Activated CD4-positive, alpha-beta T cell treated with anti-CD3 and anti-CD28 coated beads, Interleukin-2, amount 10 ng/mL, durations not matched to agents 24 days and 14 days (primary cell): ENCODE results near the gene MAGED4. TPM values are rescaled to one million over a fixed set of nuclear protein-coding genes. Genes with fewer than 3 reads are reported as not detected.
"Not testable (repeated sequence)": the region's sequence is repeated elsewhere in the genome, so short reads cannot be mapped to it uniquely, and the experiment has no call there.

Experiments
- DNase-seq: peaks from one replicate; pipeline ENCODE4 v3.0.0; 2022
- H3K27ac Mint-ChIP-seq: one replicate; pipeline ENCODE4 v1.8.0; 2022; ENCODE audit warnings: mild to moderate bottlenecking, mixed read lengths
- H3K27me3 Mint-ChIP-seq: one replicate; pipeline ENCODE4 v1.8.0; 2022; ENCODE audit warnings: mixed read lengths
- H3K36me3 Mint-ChIP-seq: one replicate; pipeline ENCODE4 v1.8.0; 2022; ENCODE audit warnings: low read depth, mild to moderate bottlenecking, mixed read lengths
- H3K4me1 Mint-ChIP-seq: one replicate; pipeline ENCODE4 v1.8.0; 2021; ENCODE audit warnings: mixed read lengths
- H3K4me3 Mint-ChIP-seq: one replicate; pipeline ENCODE4 v1.8.0; 2022; ENCODE audit warnings: mild to moderate bottlenecking, moderate library complexity, mixed read lengths
- H3K9me3 Mint-ChIP-seq: one replicate; pipeline ENCODE4 v1.8.0; 2021; ENCODE audit warnings: mixed read lengths
- intact Hi-C: fragments of 100-400 bp; cut with micrococcal nuclease; formaldehyde crosslinking; loops from one replicate; pipeline ENCODE4 v1.15.1; 2023
- total RNA-seq: library from RNA; stranded (reverse); gene quantifications from 2 replicates; pipeline ENCODE4 v1.2.3, GENCODE V29; 2022

The MAGED4 gene, protein sequence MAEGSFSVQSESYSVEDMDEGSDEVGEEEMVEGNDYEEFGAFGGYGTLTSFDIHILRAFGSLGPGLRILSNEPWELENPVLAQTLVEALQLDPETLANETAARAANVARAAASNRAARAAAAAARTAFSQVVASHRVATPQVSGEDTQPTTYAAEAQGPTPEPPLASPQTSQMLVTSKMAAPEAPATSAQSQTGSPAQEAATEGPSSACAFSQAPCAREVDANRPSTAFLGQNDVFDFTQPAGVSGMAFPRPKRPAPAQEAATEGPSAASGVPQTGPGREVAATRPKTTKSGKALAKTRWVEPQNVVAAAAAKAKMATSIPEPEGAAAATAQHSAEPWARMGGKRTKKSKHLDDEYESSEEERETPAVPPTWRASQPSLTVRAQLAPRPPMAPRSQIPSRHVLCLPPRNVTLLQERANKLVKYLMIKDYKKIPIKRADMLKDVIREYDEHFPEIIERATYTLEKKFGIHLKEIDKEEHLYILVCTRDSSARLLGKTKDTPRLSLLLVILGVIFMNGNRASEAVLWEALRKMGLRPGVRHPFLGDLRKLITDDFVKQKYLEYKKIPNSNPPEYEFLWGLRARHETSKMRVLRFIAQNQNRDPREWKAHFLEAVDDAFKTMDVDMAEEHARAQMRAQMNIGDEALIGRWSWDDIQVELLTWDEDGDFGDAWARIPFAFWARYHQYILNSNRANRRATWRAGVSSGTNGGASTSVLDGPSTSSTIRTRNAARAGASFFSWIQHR
- total RNA-seq: not detected in 2 replicates

- H3K4me3 Mint-ChIP-seq, intact Hi-C loops, H3K27ac Mint-ChIP-seq, H3K9me3 Mint-ChIP-seq, H3K27me3 Mint-ChIP-seq, H3K36me3 Mint-ChIP-seq, DNase-seq, H3K4me1 Mint-ChIP-seq: not testable (repeated sequence)
These were observed at the start of gene MAGED4 for GRCh38 chrX:52184440-52185077. MAGED4 (plus strand) TSS chrX:52184888; CDS start chrX:52185923, 1,035 bp downstream.

DNA sequence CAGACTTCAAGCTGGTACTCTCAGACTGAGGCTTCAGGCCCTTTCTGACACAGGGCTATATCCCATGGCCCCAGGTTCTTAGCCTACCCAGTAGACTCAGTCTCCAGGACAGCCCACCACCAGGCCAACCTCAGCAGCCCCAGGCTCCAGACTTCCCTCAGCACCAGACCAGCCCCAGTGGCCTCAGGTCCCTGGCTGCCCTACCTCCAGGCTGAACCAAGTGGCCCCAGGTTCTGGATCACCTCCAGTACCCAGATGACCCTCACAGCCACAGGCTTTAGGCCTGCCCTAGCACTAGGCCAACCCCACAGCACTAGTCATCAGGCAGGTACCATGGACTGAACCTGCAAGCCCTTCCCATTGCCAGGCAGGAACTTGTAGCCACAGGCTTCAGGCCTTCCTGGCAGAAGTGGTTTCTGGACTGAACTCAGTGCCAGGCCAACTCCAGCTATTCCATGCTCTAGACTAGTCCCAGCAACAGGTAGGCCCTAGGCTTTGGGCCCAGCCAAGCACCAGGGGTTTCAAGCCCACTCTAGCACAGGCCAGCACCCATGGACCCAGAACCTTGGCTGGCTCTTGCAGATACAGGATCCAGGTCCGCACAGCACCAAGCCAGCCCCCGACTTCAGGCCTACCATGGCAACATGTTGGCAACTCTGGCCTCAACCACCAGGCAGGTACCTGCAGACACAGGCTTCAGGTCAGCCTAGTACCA is 45.7 kb upstream of the MAGED4 start:
- Mint-ChIP-seq H3K27me3 (no peaks in the 10 kb centered on the region), H3K27ac (no peak overlapping the region), H3K9me3 (no peaks in the 10 kb centered on the region), H3K4me1 (no peaks in the 10 kb centered on the region), H3K36me3 (no peaks in the 10 kb centered on the region), H3K4me3 (no peak overlapping the region)
- DNase-seq: no peak
- intact Hi-C loops: no loop called here

- H3K4me1 Mint-ChIP-seq: no peaks in the 10 kb centered on the region
- no peaks in the 10 kb centered on the region for H3K9me3 Mint-ChIP-seq
- intact Hi-C loops: no loop called here
- H3K4me3 Mint-ChIP-seq: no peak overlapping the region
- no peaks in the 10 kb centered on the region for H3K36me3 Mint-ChIP-seq
- H3K27me3 Mint-ChIP-seq: no peaks in the 10 kb centered on the region
- H3K27ac Mint-ChIP-seq: no peak overlapping the region
- DNase-seq: no peak
These were observed 45.2 kb upstream of the MAGED4 start for GRCh38 chrX:52139545-52139895.

- intact Hi-C loops: no loop called here
- DNase-seq: no peak
- no peak overlapping the region for H3K27ac Mint-ChIP-seq
- H3K27me3 Mint-ChIP-seq: no peaks in the 10 kb centered on the region
- H3K36me3 Mint-ChIP-seq: no peaks in the 10 kb centered on the region
- H3K4me1 Mint-ChIP-seq: no peaks in the 10 kb centered on the region
- H3K4me3 Mint-ChIP-seq: no peak overlapping the region
- no peaks in the 10 kb centered on the region for H3K9me3 Mint-ChIP-seq
These were observed 44.7 kb upstream of the MAGED4 start for GRCh38 chrX:52140020-52140419.

GRCh38 chrX:52150667-52151066 is 34.0 kb upstream of the MAGED4 start:
- H3K36me3 Mint-ChIP-seq, DNase-seq, intact Hi-C loops, H3K4me3 Mint-ChIP-seq, H3K9me3 Mint-ChIP-seq, H3K27me3 Mint-ChIP-seq, H3K27ac Mint-ChIP-seq, H3K4me1 Mint-ChIP-seq: not testable (repeated sequence)

GRCh38 chrX:52160140-52160539 is 24.5 kb upstream of the MAGED4 start:
- intact Hi-C loops, H3K27ac Mint-ChIP-seq, H3K4me3 Mint-ChIP-seq: not testable (repeated sequence)

GRCh38 chrX:52166840-52167239 is 17.8 kb upstream of the MAGED4 start:
- intact Hi-C loops: no loop called here
- Mint-ChIP-seq H3K4me1 (no peaks in the 10 kb centered on the region), H3K27me3 (peaks cover 5% of the 10 kb centered on the region), H3K27ac (no peak overlapping the region), H3K9me3 (no peaks in the 10 kb centered on the region), H3K36me3 (no peaks in the 10 kb centered on the region), H3K4me3 (no peak overlapping the region)
- no peak for DNase-seq

More at GRCh38 chrX:52160140-52160539, 24.5 kb upstream of the MAGED4 start:
- H3K9me3 Mint-ChIP-seq, H3K4me1 Mint-ChIP-seq, H3K36me3 Mint-ChIP-seq, H3K27me3 Mint-ChIP-seq, DNase-seq: not testable (repeated sequence)

DNA sequence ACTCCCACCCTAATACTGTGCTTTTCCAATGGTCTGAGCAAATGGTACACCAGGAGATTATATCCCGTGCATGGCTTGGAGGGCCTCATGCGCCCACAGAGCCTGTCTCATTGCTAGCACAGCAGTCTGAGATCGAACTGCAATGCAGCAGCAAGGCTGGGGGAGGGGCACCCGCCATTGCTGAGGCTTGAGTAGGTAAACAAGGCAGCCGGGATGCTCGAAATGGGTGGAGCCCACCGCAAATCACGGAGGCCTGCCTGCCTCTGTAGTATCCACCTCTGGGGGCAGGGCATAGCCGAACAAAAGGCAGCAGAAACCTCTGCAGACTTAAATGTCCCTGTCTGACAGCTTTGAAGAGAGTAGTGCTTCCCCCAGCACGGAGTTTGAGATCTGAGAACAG is 13.6 kb upstream of the MAGED4 start:
- H3K4me1 Mint-ChIP-seq, H3K36me3 Mint-ChIP-seq, H3K4me3 Mint-ChIP-seq, H3K9me3 Mint-ChIP-seq, H3K27me3 Mint-ChIP-seq, H3K27ac Mint-ChIP-seq, DNase-seq, intact Hi-C loops: not testable (repeated sequence)

GRCh38 chrX:52185078-52185453 is 378 bp downstream of the MAGED4 start:
- H3K27me3 Mint-ChIP-seq, H3K9me3 Mint-ChIP-seq, H3K27ac Mint-ChIP-seq, H3K36me3 Mint-ChIP-seq, H3K4me3 Mint-ChIP-seq, H3K4me1 Mint-ChIP-seq, DNase-seq, intact Hi-C loops: not testable (repeated sequence)

GRCh38 chrX:52211405-52211804 is 26.7 kb downstream of the MAGED4 start:
- DNase-seq, H3K36me3 Mint-ChIP-seq: not testable (repeated sequence)

DNA sequence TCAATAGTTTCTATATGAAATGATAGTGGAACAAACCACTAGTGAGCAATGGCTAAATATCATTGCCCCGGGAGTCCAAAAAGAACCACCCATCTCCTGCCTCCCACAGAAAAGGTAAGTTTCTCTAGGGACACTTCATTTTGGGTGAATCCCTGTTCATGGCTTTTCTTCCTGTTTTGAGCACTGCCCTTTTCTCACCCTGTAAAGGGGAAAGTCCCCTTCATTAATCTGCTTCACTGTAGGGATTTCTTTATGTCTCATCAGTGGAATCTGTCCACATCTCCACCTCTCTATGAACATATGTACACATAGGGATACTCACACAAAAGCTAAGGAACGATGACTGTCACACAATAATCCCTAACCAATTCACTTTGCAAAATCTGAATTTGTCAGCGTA is 28.6 kb downstream of the MAGED4 start:
- H3K36me3 Mint-ChIP-seq: no peaks in the 10 kb centered on the region
- no peaks in the 10 kb centered on the region for H3K9me3 Mint-ChIP-seq
- H3K4me1 Mint-ChIP-seq: no peaks in the 10 kb centered on the region
- H3K27ac Mint-ChIP-seq: no peak overlapping the region
- no peak overlapping the region for H3K4me3 Mint-ChIP-seq
- intact Hi-C loops: no loop called here
- H3K27me3 Mint-ChIP-seq: peaks cover 2% of the 10 kb centered on the region
- DNase-seq: no peak

More at GRCh38 chrX:52211405-52211804, 26.7 kb downstream of the MAGED4 start:
- H3K4me1 Mint-ChIP-seq, H3K4me3 Mint-ChIP-seq, H3K27ac Mint-ChIP-seq, H3K27me3 Mint-ChIP-seq, H3K9me3 Mint-ChIP-seq, intact Hi-C loops: not testable (repeated sequence)

GRCh38 chrX:52216541-52216940 is 31.9 kb downstream of the MAGED4 start:
- no peak for DNase-seq
- no peak overlapping the region for H3K27ac Mint-ChIP-seq
- H3K9me3 Mint-ChIP-seq: no peaks in the 10 kb centered on the region
- H3K4me1 Mint-ChIP-seq: no peaks in the 10 kb centered on the region
- intact Hi-C loops: no loop called here
- H3K36me3 Mint-ChIP-seq: no peaks in the 10 kb centered on the region
- H3K4me3 Mint-ChIP-seq: no peak overlapping the region
- H3K27me3 Mint-ChIP-seq: peaks cover 2% of the 10 kb centered on the region

DNA sequence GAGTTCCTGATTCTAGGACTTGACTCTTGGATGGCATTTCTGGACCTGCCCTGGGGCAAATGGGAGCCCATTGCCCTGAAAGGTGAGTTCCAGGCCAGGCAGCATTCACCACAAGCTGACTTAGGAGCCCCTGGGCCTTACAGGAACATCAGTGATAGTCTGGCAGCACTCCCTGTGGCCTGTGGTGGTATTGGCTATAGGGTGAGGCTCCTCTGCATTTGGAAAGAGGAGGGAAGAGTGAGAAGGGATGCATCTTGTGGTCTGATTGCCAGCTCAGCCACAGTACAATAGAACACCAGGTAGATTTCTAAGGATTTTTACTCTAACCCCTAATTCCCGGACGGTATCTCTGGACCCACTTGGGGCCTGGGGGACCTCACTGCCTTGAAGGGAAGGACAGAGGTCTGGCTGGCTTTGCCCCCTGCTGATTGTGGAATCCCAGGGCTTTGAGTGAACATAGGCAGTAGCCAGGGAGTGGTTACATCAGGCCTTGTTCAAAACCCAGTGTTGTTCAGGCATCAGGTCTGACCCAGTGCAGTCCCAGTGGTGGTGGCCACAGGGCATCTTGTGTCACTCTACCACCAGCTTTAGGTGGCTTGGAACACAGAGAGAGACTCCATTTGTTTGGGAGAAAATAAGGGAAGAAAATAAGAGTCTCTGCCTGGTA is 32.9 kb downstream of the MAGED4 start:
- Mint-ChIP-seq H3K4me3 (no peak overlapping the region), H3K36me3 (no peaks in the 10 kb centered on the region), H3K27me3 (peaks cover 2% of the 10 kb centered on the region), H3K27ac (no peak overlapping the region), H3K4me1 (no peaks in the 10 kb centered on the region), H3K9me3 (no peaks in the 10 kb centered on the region)
- DNase-seq: no peak
- intact Hi-C loops: no loop called here
